Activated CD4-positive, alpha-beta T cell treated with anti-CD3 and anti-CD28 coated beads, Interleukin-2, amount 50 U/mL, for 48 hours (primary cell): ENCODE results near the gene MOGAT2.

Experiments
- DNase-seq, 2 experiments: peaks; one replicate each; pipeline ENCODE4 v3.0.0-alpha.2; 2020

Gene MOGAT2

GRCh38 chr11:75781831-75782230 lies 64.2 kb downstream of the MOGAT2 start:
- DNase-seq: no peak
